Measurements from ENCODE around the gene STX18. TPM values are rescaled to one million over a fixed set of nuclear protein-coding genes. Genes with fewer than 3 reads are reported as not detected.
"Not testable (repeated sequence)": the region's sequence is repeated elsewhere in the genome, so short reads cannot be mapped to it uniquely, and the experiment has no call there.

The STX18 gene
- total RNA-seq, 2 experiments from 2014 or later, result 25.3 to 33.5 TPM

- DNase-seq (no peak), ATAC-seq (no peak)
- ChIA-PET POLR2A (no interaction called here), CTCF (interaction anchor here (1.2 kb wide), 1 partner anchor 14 kb away, joined by 3 read pairs; no protein-coding TSS in a partner anchor)
- Mint-ChIP-seq H3K9me3 (ENCODE audit: low read depth) (no peaks in the 10 kb centered on the region), H3K36me3 (ENCODE audit: low read depth) (peaks cover 12% of the 10 kb centered on the region), H3K27ac (no peak overlapping the region), H3K27me3 (no peaks in the 10 kb centered on the region), H3K4me1 (peaks cover under 1% of the 10 kb centered on the region), H3K4me3 (no peak overlapping the region)
- intact Hi-C loops (cut with DNase I, micrococcal nuclease), result no loop called here
Observed at GRCh38 chr4:4425119-4425690, 116.6 kb downstream of the STX18 start.

- Mint-ChIP-seq H3K27me3 (no peaks in the 10 kb centered on the region), H3K36me3 (ENCODE audit: low read depth) (peaks cover 16% of the 10 kb centered on the region), H3K9me3 (ENCODE audit: low read depth) (no peaks in the 10 kb centered on the region), H3K27ac (no peak overlapping the region), H3K4me3 (no peak overlapping the region), H3K4me1 (peaks cover 4% of the 10 kb centered on the region)
- ChIA-PET CTCF (interaction anchor here (0.6 to 1.0 kb wide), 2 partner anchors 10 to 40 kb away, joined by 3 to 5 read pairs; no protein-coding TSS in a partner anchor), POLR2A (no interaction called here)
- intact Hi-C loops (cut with DNase I, micrococcal nuclease), result no loop called here
- DNase-seq (no peak), ATAC-seq (no peak)
Observed at GRCh38 chr4:4424499-4425115, 117.2 kb downstream of the STX18 start.

- CTCF ChIA-PET, result interaction anchor here (0.6 to 1.0 kb wide), 2 partner anchors 11 to 39 kb away, joined by 3 to 5 read pairs; no protein-coding TSS in a partner anchor
Observed at GRCh38 chr4:4423706-4424498, 117.9 kb downstream of the STX18 start.

DNA sequence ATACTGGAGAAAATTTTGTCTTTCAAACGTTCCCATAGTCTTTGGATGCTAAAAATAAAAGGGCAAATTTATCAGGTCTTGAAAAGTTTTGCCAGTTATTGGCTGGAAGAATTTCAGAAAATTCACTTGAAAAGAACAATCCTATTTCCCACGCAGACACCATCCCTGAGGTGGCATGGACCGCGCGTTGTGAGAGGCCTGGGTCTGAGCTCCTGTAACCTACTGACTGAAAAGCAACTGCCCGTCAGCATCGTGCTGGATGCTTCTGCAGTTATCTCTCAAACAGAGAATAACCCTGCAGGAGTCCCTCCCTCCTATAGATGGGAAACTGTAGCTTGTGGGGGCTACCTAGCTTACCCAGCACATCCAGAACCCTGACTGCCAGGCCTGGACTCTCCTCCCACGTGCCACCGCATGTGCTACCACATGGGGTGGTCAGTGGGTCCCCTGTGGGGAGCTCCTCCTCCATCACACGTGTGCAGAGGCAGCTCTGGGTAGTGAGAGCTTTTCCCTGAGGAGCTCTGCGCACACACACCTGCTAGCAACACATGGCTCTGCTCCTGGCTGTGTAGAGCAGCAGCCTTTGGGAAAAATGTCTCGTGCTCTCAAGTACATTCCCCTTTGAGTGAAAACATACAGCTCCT lies 118.9 kb downstream of the STX18 start:
- H3K27ac Mint-ChIP-seq, result no peak overlapping the region

More at GRCh38 chr4:4423706-4424498, 117.9 kb downstream of the STX18 start:
- ATAC-seq (no peak), DNase-seq (no peak)
- POLR2A ChIA-PET, result no interaction called here
- Mint-ChIP-seq H3K4me3 (no peak overlapping the region), H3K27me3 (no peaks in the 10 kb centered on the region), H3K27ac (no peak overlapping the region), H3K4me1 (peaks cover 12% of the 10 kb centered on the region), H3K9me3 (ENCODE audit: low read depth) (no peaks in the 10 kb centered on the region), H3K36me3 (ENCODE audit: low read depth) (peaks cover 19% of the 10 kb centered on the region)
- intact Hi-C loops (cut with DNase I, micrococcal nuclease), result no loop called here

GRCh38 chr4:4422117-4422516 lies 119.7 kb downstream of the STX18 start:
- H3K27ac Mint-ChIP-seq; intact Hi-C loops (cut with DNase I, micrococcal nuclease); POLR2A ChIA-PET; ATAC-seq; H3K9me3 Mint-ChIP-seq (ENCODE audit: low read depth); H3K27me3 Mint-ChIP-seq; DNase-seq; H3K4me3 Mint-ChIP-seq: not testable (repeated sequence)
- peaks cover 25% of the 10 kb centered on the region for H3K36me3 Mint-ChIP-seq (ENCODE audit: low read depth)
- CTCF ChIA-PET, result interaction anchor here (0.7 to 1.1 kb wide), 2 partner anchors 9 to 146 kb away, joined by 3 read pairs; no protein-coding TSS in a partner anchor
- H3K4me1 Mint-ChIP-seq, result peaks cover 24% of the 10 kb centered on the region

More for the DNA sequence above, 118.9 kb downstream of the STX18 start:
- ChIA-PET POLR2A (no interaction called here), CTCF (no interaction called here)
- DNase-seq (no peak), ATAC-seq (no peak)
- Mint-ChIP-seq H3K9me3 (ENCODE audit: low read depth) (no peaks in the 10 kb centered on the region), H3K4me3 (no peak overlapping the region), H3K27me3 (no peaks in the 10 kb centered on the region), H3K4me1 (peaks cover 21% of the 10 kb centered on the region), H3K36me3 (ENCODE audit: low read depth) (peaks cover 25% of the 10 kb centered on the region)
- intact Hi-C loops (cut with DNase I, micrococcal nuclease), result no loop called here

GRCh38 chr4:4421356-4421755 lies 120.5 kb downstream of the STX18 start:
- no peaks in the 10 kb centered on the region for H3K9me3 Mint-ChIP-seq (ENCODE audit: low read depth)
- H3K4me1 Mint-ChIP-seq, result peaks cover 24% of the 10 kb centered on the region
- H3K36me3 Mint-ChIP-seq (ENCODE audit: low read depth), result peaks cover 24% of the 10 kb centered on the region
- no peaks in the 10 kb centered on the region for H3K27me3 Mint-ChIP-seq
- POLR2A ChIA-PET, result interaction anchor here (0.6 kb wide), 1 partner anchor 609 kb away, joined by 6 read pairs; no protein-coding TSS in a partner anchor
- no peak for ATAC-seq
- no peak for DNase-seq
- no peak overlapping the region for H3K27ac Mint-ChIP-seq
- intact Hi-C loops (cut with DNase I, micrococcal nuclease), result no loop called here
- CTCF ChIA-PET, result interaction anchor here (0.7 to 1.1 kb wide), 2 partner anchors 10 to 146 kb away, joined by 3 read pairs; no protein-coding TSS in a partner anchor
- H3K4me3 Mint-ChIP-seq, result no peak overlapping the region

DNA sequence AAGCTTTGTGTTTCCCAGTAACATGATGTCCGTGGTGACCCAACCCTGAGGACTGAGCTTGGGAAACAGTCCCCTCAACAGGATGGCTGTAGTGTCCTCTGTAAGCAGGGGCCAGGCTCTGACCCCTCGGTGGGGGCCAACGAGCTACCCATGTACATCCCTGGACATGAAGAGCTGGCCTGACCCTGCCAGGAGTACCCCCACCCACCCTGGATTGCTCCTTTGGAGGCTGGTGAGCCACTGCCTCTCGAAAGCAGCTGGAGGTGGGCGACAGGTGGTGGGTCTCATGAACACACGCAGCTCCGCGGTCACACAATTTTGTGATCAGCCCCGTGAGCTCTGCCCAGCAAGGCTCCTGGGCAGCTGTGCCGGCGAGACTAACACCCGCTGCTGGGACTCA lies 121.4 kb downstream of the STX18 start:
- POLR2A ChIA-PET, result no interaction called here
- no peak overlapping the region for H3K4me3 Mint-ChIP-seq
- H3K9me3 Mint-ChIP-seq (ENCODE audit: low read depth), result no peaks in the 10 kb centered on the region
- intact Hi-C loops (cut with DNase I, micrococcal nuclease), result no loop called here
- CTCF ChIA-PET, result interaction anchor here (0.7 to 1.1 kb wide), 2 partner anchors 10 to 15 kb away, joined by 3 to 5 read pairs; no protein-coding TSS in a partner anchor
- peaks cover 30% of the 10 kb centered on the region for H3K36me3 Mint-ChIP-seq (ENCODE audit: low read depth)
- ATAC-seq, result no peak
- H3K4me1 Mint-ChIP-seq, result peaks cover 24% of the 10 kb centered on the region
- no peak for DNase-seq
- H3K27me3 Mint-ChIP-seq, result no peaks in the 10 kb centered on the region
- no peak overlapping the region for H3K27ac Mint-ChIP-seq

DNA sequence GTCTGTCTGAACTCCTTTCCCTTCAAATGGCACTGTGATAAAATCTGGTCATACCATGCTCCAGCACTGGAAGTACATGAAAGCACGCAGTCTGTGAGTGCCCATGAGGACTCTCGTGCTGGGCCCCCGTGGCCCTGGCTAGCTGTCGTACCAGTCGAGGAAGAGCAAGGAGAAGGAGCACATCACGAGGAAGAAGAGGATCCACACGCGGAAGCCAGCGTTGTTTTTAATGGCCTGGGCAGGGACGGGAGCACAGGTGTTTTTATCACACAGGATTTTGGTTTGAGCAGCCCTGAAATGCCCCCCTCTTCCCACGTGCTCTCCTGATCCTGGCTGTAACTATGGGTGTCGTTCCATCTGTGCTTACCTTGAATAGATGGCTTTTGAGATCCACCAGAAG lies 122.0 kb downstream of the STX18 start:
- Mint-ChIP-seq H3K36me3 (ENCODE audit: low read depth) (peaks cover 30% of the 10 kb centered on the region), H3K4me1 (peaks cover 24% of the 10 kb centered on the region), H3K9me3 (ENCODE audit: low read depth) (no peaks in the 10 kb centered on the region), H3K4me3 (no peak overlapping the region), H3K27me3 (no peaks in the 10 kb centered on the region), H3K27ac (no peak overlapping the region)
- intact Hi-C loops (cut with DNase I, micrococcal nuclease), result no loop called here
- DNase-seq (no peak), ATAC-seq (no peak)
- POLR2A ChIA-PET, result no interaction called here
- CTCF ChIA-PET, result interaction anchor here (1.1 to 1.9 kb wide), 2 partner anchors 9 to 11 kb away, joined by 5 read pairs; no protein-coding TSS in a partner anchor

DNA sequence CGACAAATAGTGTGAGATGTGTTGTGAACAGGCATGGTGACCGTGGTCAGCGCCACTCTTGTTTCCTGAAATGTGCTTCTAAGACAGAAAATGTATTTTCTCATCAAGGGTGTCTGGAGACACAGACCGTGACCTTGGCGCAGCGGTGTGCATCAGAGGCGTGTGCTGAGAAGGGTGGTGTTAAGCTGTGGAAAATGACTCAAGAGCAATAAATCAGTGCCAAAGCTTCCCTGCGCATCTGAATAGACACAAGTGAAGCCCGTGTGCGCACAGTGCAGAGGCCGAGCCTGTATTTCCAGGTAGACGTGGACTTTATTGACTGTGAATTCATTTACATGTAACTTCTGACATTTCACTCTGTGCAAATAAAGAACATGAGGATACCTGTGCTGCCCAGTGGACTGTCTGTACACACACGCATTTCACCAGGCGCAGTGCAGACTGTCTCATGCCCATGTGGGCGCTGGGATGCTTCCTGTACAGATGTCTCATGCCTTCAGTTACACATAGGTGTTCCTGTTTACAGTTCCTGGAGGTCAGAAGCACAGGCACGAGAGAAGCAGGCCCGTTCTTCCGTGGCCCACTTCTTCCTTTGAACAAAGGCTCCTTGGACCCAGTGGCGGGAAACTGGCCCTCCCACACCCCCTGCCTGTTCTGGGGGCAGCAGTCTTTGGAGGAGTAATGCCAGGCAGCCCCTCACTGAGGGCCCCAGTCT lies 123.0 kb downstream of the STX18 start:
- Mint-ChIP-seq H3K36me3 (ENCODE audit: low read depth) (peaks cover 30% of the 10 kb centered on the region), H3K27me3 (no peaks in the 10 kb centered on the region), H3K9me3 (ENCODE audit: low read depth) (no peaks in the 10 kb centered on the region), H3K4me1 (peaks cover 24% of the 10 kb centered on the region), H3K27ac (peak overlapping the region; percentile 34), H3K4me3 (no peak overlapping the region)
- ATAC-seq (peak; percentile 76), DNase-seq (peak; percentile 47)
- POLR2A ChIA-PET, result no interaction called here
- CTCF ChIA-PET, result interaction anchor here (1.2 to 1.9 kb wide), 2 partner anchors 10 to 34 kb away, joined by 4 to 5 read pairs; no protein-coding TSS in a partner anchor
- intact Hi-C loops (cut with DNase I, micrococcal nuclease), result no loop called here

GRCh38 chr4:4417886-4418285 lies 124.0 kb downstream of the STX18 start:
- POLR2A ChIA-PET, result no interaction called here
- no peaks in the 10 kb centered on the region for H3K27me3 Mint-ChIP-seq
- peaks cover 30% of the 10 kb centered on the region for H3K36me3 Mint-ChIP-seq (ENCODE audit: low read depth)
- peaks cover 24% of the 10 kb centered on the region for H3K4me1 Mint-ChIP-seq
- no peaks in the 10 kb centered on the region for H3K9me3 Mint-ChIP-seq (ENCODE audit: low read depth)
- intact Hi-C loops (cut with DNase I, micrococcal nuclease), result no loop called here
- H3K27ac Mint-ChIP-seq, result no peak overlapping the region
- ATAC-seq (peak; percentile 45), DNase-seq (no peak)
- H3K4me3 Mint-ChIP-seq, result no peak overlapping the region
- CTCF ChIA-PET, result interaction anchor here (0.7 to 1.8 kb wide), 3 partner anchors 9 to 50 kb away, joined by 4 to 5 read pairs (median 4); no protein-coding TSS in a partner anchor
